Stimulated activated CD4-positive, alpha-beta T cell treated with anti-CD3 and anti-CD28 coated beads, Interleukin-1b, Interleukin-23, amount 100 ng/mL, for 1 hour (primary cell): ENCODE results near the gene CCDC107.
"Not testable (repeated sequence)": the region's sequence is repeated elsewhere in the genome, so short reads cannot be mapped to it uniquely, and the experiment has no call there.

Source experiments
- DNase-seq, 2 donors: peaks; one replicate each; pipeline ENCODE4 v3.0.0-alpha.2; 2020; ENCODE audit warnings: low read depth in 2 of 2

CCDC107 gene

GRCh38 chr9:35658137-35658967 is at the start of gene CCDC107:
Gene CCDC107, plus strand, starts transcription at chr9:35658292. Its CDS starts 88 bp downstream, at chr9:35658380.
- DNase-seq: peak; percentile 67 to 68

- no peak for DNase-seq
Observed at GRCh38 chr9:35609001-35609819, 48.9 kb upstream of the CCDC107 start.

- DNase-seq: no peak
Observed at GRCh38 chr9:35609820-35610163, 48.3 kb upstream of the CCDC107 start.

- DNase-seq: peak in 1 of 2 donors; percentile 38
Observed at GRCh38 chr9:35611230-35611797, 46.8 kb upstream of the CCDC107 start.

GRCh38 chr9:35612066-35612465 is 46.0 kb upstream of the CCDC107 start:
- not testable (repeated sequence) for DNase-seq

- DNase-seq: no peak
Observed at GRCh38 chr9:35612843-35613242, 45.2 kb upstream of the CCDC107 start.

- no peak for DNase-seq
Observed at GRCh38 chr9:35615981-35616680, 42.0 kb upstream of the CCDC107 start.

- peak; percentile 22 to 29 for DNase-seq
Observed at GRCh38 chr9:35616681-35617459, 41.2 kb upstream of the CCDC107 start.

GRCh38 chr9:35617548-35617947 is 40.5 kb upstream of the CCDC107 start:
- DNase-seq: no peak

GRCh38 chr9:35618325-35618727 is 39.8 kb upstream of the CCDC107 start, which contains the start of gene CD72:
Gene CD72, minus strand, starts transcription at chr9:35618413. Its CDS starts 110 bp downstream, at chr9:35618303.
- DNase-seq: no peak

GRCh38 chr9:35618854-35619799 is 39.0 kb upstream of the CCDC107 start:
- no peak for DNase-seq

- DNase-seq: no peak
Observed at GRCh38 chr9:35619800-35620158, 38.3 kb upstream of the CCDC107 start.

GRCh38 chr9:35627575-35627974 is 30.5 kb upstream of the CCDC107 start:
- DNase-seq: no peak

- DNase-seq: no peak
Observed at GRCh38 chr9:35628389-35628991, 29.6 kb upstream of the CCDC107 start.

GRCh38 chr9:35629597-35629996 is 28.5 kb upstream of the CCDC107 start:
- no peak for DNase-seq

GRCh38 chr9:35635730-35636129 is 22.4 kb upstream of the CCDC107 start:
- DNase-seq: no peak

GRCh38 chr9:35636135-35636876 is 21.8 kb upstream of the CCDC107 start:
- no peak for DNase-seq

GRCh38 chr9:35636877-35637246 is 21.2 kb upstream of the CCDC107 start:
- DNase-seq: not testable (repeated sequence)

GRCh38 chr9:35637427-35637955 is 20.6 kb upstream of the CCDC107 start:
- DNase-seq: not testable (repeated sequence)
